Limb (tissue), 2 donors: ENCODE data around the gene UCP3.

ENCODE experiments used
- DNase-seq, 2 donors: peaks; one replicate each; pipeline ENCODE4 v3.0.0-alpha.2; 2016; ENCODE audit errors: extremely low spot score in 2 of 2

Gene UCP3

GRCh38 chr11:73978576-73979086 lies 30.3 kb downstream of the UCP3 start:
- no peak for DNase-seq

- no peak for DNase-seq
Observed at GRCh38 chr11:73977856-73978519, 30.9 kb downstream of the UCP3 start.

GRCh38 chr11:73976451-73977151 lies 32.3 kb downstream of the UCP3 start:
- DNase-seq = no peak

- DNase-seq = no peak
Observed at GRCh38 chr11:73975479-73975757, 33.5 kb downstream of the UCP3 start.

- no peak for DNase-seq
Observed at GRCh38 chr11:73974604-73975478, 34.0 kb downstream of the UCP3 start.

- DNase-seq = no peak
Observed at GRCh38 chr11:73972620-73973449, 36.0 kb downstream of the UCP3 start.

- no peak for DNase-seq
Observed at GRCh38 chr11:73972187-73972586, 36.7 kb downstream of the UCP3 start.

- DNase-seq = no peak
Observed at GRCh38 chr11:73971175-73971719, 37.6 kb downstream of the UCP3 start.

GRCh38 chr11:73969991-73970800 lies 38.7 kb downstream of the UCP3 start:
- no peak for DNase-seq

- DNase-seq = no peak
Observed at GRCh38 chr11:73969091-73969490, 39.8 kb downstream of the UCP3 start.

GRCh38 chr11:73968356-73968966 lies 40.4 kb downstream of the UCP3 start:
- DNase-seq = no peak

- DNase-seq = no peak
Observed at GRCh38 chr11:73965764-73966121, 43.1 kb downstream of the UCP3 start.

- DNase-seq = no peak
Observed at GRCh38 chr11:73965076-73965763, 43.7 kb downstream of the UCP3 start.

GRCh38 chr11:73963861-73964260 lies 45.0 kb downstream of the UCP3 start:
- DNase-seq = no peak

- DNase-seq = no peak
Observed at GRCh38 chr11:73962101-73962705, 46.7 kb downstream of the UCP3 start.

GRCh38 chr11:73961321-73961720 lies 47.6 kb downstream of the UCP3 start:
- no peak for DNase-seq

GRCh38 chr11:73958521-73959141 lies 50.3 kb downstream of the UCP3 start:
- DNase-seq = no peak

- no peak for DNase-seq
Observed at GRCh38 chr11:73957654-73958361, 51.1 kb downstream of the UCP3 start.
